GM23338 (cell line): Measurements from ENCODE around the gene OXT. TPM values are rescaled to one million over a fixed set of nuclear protein-coding genes. Genes with fewer than 3 reads are reported as not detected.

Source experiments
- ATAC-seq: fragments of 200-7000 bp; cut with Tn5 transposase; 3 replicates; pipeline ENCODE4 v1.9.1; 2020
- DNase-seq: peaks from one replicate; pipeline ENCODE4 v3.0.0-alpha.2; 2015; ENCODE audit warnings: low spot score
- H2AFZ ChIP-seq: fragments of 200-600 bp; sonication (generic); 2 replicates; pipeline ENCODE4 v1.8.0; 2016; ENCODE audit warnings: antibody characterized with exemption, mild to moderate bottlenecking, moderate library complexity
- H3F3A ChIP-seq: fragments of 200-600 bp; sonication (generic); replicated peaks from 2 replicates; pipeline ENCODE4 v1.8.0; 2017; ENCODE audit warnings: antibody characterized with exemption, mixed run types, low read depth
- H3K27ac ChIP-seq: fragments of 200-600 bp; sonication (generic); 2 replicates; pipeline ENCODE4 v1.6.1; 2016; ENCODE audit warnings: low read depth
- H3K27me3 ChIP-seq: fragments of 200-600 bp; sonication (generic); 2 replicates; pipeline ENCODE4 v1.8.0; 2016; ENCODE audit warnings: mild to moderate bottlenecking, mixed run types, moderate library complexity; ENCODE audit not compliant: insufficient read depth
- H3K36me3 ChIP-seq: fragments of 200-600 bp; sonication (generic); 2 replicates; pipeline ENCODE4 v1.8.0; 2016; ENCODE audit warnings: mild to moderate bottlenecking; ENCODE audit not compliant: insufficient read depth
- H3K4me1 ChIP-seq: fragments of 200-600 bp; sonication (generic); 2 replicates; pipeline ENCODE4 v1.8.0; 2016; ENCODE audit warnings: mild to moderate bottlenecking, moderate library complexity; ENCODE audit not compliant: insufficient read depth
- H3K4me2 ChIP-seq: fragments of 200-600 bp; sonication (generic); 2 replicates; pipeline ENCODE4 v1.7.1; 2017; ENCODE audit warnings: mixed run types
- H3K4me3 ChIP-seq: fragments of 200-600 bp; sonication (generic); 2 replicates; pipeline ENCODE4 v1.6.1; 2016; ENCODE audit warnings: mixed run types
- H3K79me2 ChIP-seq: fragments of 200-600 bp; sonication (generic); replicated peaks from 2 replicates; pipeline ENCODE4 v1.8.0; 2017; ENCODE audit warnings: mild to moderate bottlenecking; ENCODE audit not compliant: insufficient read depth
- H3K9me2 ChIP-seq: fragments of 200-600 bp; sonication (generic); 2 replicates; pipeline ENCODE4 v1.8.0; 2017; ENCODE audit not compliant: insufficient read depth
- H4K20me1 ChIP-seq: fragments of 200-600 bp; sonication (generic); replicated peaks from 2 replicates; pipeline ENCODE4 v1.8.0; 2017; ENCODE audit warnings: mild to moderate bottlenecking; ENCODE audit not compliant: insufficient read depth
- H3K27ac Mint-ChIP-seq: 2 replicates; pipeline ENCODE4 v1.8.0; 2020; ENCODE audit warnings: inconsistent platforms, mild to moderate bottlenecking, moderate library complexity, mixed read lengths
- H3K27me3 Mint-ChIP-seq: 3 replicates; pipeline ENCODE4 v1.8.0; 2022; ENCODE audit warnings: low read depth, mild to moderate bottlenecking, moderate library complexity, mixed read lengths, inconsistent platforms; ENCODE audit not compliant: insufficient read depth, poor library complexity
- H3K36me3 Mint-ChIP-seq: 3 replicates; pipeline ENCODE4 v1.8.0; 2021; ENCODE audit warnings: low read depth, mild to moderate bottlenecking, inconsistent platforms, moderate library complexity, mixed read lengths
- H3K4me1 Mint-ChIP-seq: 3 replicates; pipeline ENCODE4 v1.8.0; 2020; ENCODE audit warnings: mild to moderate bottlenecking, inconsistent platforms, mixed read lengths
- H3K4me3 Mint-ChIP-seq: 3 replicates; pipeline ENCODE4 v1.8.0; 2021; ENCODE audit warnings: moderate library complexity, mild to moderate bottlenecking, inconsistent platforms, mixed read lengths
- H3K9me3 Mint-ChIP-seq: 3 replicates; pipeline ENCODE4 v1.8.0; 2020; ENCODE audit warnings: moderate library complexity, mild to moderate bottlenecking, inconsistent platforms, mixed read lengths
- CREB1 ChIP-seq: fragments of 250-450 bp; sonication (Bioruptor Pico); IDR thresholded peaks from 2 replicates; pipeline ENCODE4 v1.5.0; 2020; ENCODE audit warnings: low read depth, mild to moderate bottlenecking, moderate library complexity
- EZH2phosphoT487 ChIP-seq: fragments of 200-600 bp; sonication (generic); IDR thresholded peaks from one replicate; pipeline ENCODE4 v1.8.1; 2018; ENCODE audit warnings: antibody characterized with exemption; ENCODE audit not compliant: unreplicated experiment
- STAT1 ChIP-seq: IDR thresholded peaks from one replicate; pipeline ENCODE4 v1.6.1; 2016; ENCODE audit warnings: antibody characterized with exemption; ENCODE audit not compliant: unreplicated experiment
- ZNF114 ChIP-seq: fragments of 250-450 bp; sonication (Bioruptor Pico); IDR thresholded peaks from 2 replicates; pipeline ENCODE4 v1.5.0; 2020; ENCODE audit warnings: mild to moderate bottlenecking, moderate library complexity
- ZNF331 ChIP-seq: fragments of 250-450 bp; sonication (Bioruptor Pico); IDR thresholded peaks from 2 replicates; pipeline ENCODE4 v1.5.0; 2020; ENCODE audit warnings: low read depth, mild to moderate bottlenecking, moderate library complexity
- polyA plus RNA-seq: library from polyadenylated mRNA; unstranded; fragments of >200 nt; fragmentation: Nextera tagmentation; extraction: Ambion mirVana; gene quantifications from 2 replicates; pipeline ENCODE4 v1.2.1, GENCODE V29; 2016
- total RNA-seq: library from RNA; depleted of rRNA; stranded (reverse); fragments of >200 nt; shearing (Covaris generic); gene quantifications from 2 replicates; pipeline ENCODE4 v1.2.3, GENCODE V29; 2014
- TF ChIP-seq, protein P1 (sequence below), 2 experiments: fragments of 200-600 bp in 1 of 2; sonication (generic) in 1 of 2; conservative IDR thresholded peaks; 2 replicates each; pipeline versions ENCODE4 v1.5.1 to v1.6.1; 2016 to 2017; ENCODE audit warnings: antibody characterized with exemption in 2 of 2, low read depth in 2 of 2, mild to moderate bottlenecking in 2 of 2, moderate library complexity in 1 of 2
- TF ChIP-seq, protein P2 (sequence below): IDR thresholded peaks from one replicate; pipeline ENCODE4 v1.6.1; 2018; ENCODE audit warnings: antibody characterized with exemption; ENCODE audit not compliant: unreplicated experiment
- TF ChIP-seq, protein P3 (sequence below): IDR thresholded peaks from 2 replicates; pipeline ENCODE4 v1.6.1; 2016; ENCODE audit warnings: antibody characterized with exemption

The OXT gene
- total and polyA plus RNA-seq, 2 experiments from 2014 or later: 1.5 TPM; not detected in 1

DNA sequence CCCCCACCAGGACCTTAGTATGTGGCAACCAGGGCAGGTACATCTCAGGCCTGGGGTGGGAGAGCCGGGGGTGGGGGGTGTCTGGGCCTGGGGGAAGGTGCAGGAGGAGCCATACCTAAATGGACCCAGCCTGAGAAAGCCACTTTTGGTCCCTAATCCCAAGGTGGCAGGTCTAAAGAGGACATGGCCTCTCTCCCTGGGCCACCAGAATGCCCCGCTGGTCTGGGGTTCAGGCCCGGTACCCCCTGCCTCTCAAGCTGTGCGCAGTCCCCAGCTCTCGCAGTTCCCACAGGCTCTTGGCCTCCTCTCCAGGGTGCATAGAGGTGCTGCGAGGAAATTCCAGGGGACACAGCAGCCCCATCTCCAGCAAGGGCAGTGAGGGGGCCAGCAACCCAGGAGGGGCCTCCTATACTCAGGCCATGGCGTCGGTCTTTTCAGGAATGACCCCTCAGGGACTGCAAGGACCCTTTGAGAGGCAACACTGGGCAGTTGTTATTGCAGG, 14.2 kb downstream of the OXT start (continued):
- TF ChIP-seq, protein P1, sequence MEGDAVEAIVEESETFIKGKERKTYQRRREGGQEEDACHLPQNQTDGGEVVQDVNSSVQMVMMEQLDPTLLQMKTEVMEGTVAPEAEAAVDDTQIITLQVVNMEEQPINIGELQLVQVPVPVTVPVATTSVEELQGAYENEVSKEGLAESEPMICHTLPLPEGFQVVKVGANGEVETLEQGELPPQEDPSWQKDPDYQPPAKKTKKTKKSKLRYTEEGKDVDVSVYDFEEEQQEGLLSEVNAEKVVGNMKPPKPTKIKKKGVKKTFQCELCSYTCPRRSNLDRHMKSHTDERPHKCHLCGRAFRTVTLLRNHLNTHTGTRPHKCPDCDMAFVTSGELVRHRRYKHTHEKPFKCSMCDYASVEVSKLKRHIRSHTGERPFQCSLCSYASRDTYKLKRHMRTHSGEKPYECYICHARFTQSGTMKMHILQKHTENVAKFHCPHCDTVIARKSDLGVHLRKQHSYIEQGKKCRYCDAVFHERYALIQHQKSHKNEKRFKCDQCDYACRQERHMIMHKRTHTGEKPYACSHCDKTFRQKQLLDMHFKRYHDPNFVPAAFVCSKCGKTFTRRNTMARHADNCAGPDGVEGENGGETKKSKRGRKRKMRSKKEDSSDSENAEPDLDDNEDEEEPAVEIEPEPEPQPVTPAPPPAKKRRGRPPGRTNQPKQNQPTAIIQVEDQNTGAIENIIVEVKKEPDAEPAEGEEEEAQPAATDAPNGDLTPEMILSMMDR (conservative IDR thresholded peaks at IDR 0.05; ENCODE audit: low read depth in 2 of 2): no peak
- TF ChIP-seq, protein P2, sequence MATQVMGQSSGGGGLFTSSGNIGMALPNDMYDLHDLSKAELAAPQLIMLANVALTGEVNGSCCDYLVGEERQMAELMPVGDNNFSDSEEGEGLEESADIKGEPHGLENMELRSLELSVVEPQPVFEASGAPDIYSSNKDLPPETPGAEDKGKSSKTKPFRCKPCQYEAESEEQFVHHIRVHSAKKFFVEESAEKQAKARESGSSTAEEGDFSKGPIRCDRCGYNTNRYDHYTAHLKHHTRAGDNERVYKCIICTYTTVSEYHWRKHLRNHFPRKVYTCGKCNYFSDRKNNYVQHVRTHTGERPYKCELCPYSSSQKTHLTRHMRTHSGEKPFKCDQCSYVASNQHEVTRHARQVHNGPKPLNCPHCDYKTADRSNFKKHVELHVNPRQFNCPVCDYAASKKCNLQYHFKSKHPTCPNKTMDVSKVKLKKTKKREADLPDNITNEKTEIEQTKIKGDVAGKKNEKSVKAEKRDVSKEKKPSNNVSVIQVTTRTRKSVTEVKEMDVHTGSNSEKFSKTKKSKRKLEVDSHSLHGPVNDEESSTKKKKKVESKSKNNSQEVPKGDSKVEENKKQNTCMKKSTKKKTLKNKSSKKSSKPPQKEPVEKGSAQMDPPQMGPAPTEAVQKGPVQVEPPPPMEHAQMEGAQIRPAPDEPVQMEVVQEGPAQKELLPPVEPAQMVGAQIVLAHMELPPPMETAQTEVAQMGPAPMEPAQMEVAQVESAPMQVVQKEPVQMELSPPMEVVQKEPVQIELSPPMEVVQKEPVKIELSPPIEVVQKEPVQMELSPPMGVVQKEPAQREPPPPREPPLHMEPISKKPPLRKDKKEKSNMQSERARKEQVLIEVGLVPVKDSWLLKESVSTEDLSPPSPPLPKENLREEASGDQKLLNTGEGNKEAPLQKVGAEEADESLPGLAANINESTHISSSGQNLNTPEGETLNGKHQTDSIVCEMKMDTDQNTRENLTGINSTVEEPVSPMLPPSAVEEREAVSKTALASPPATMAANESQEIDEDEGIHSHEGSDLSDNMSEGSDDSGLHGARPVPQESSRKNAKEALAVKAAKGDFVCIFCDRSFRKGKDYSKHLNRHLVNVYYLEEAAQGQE: no peak
- TF ChIP-seq, protein P3, sequence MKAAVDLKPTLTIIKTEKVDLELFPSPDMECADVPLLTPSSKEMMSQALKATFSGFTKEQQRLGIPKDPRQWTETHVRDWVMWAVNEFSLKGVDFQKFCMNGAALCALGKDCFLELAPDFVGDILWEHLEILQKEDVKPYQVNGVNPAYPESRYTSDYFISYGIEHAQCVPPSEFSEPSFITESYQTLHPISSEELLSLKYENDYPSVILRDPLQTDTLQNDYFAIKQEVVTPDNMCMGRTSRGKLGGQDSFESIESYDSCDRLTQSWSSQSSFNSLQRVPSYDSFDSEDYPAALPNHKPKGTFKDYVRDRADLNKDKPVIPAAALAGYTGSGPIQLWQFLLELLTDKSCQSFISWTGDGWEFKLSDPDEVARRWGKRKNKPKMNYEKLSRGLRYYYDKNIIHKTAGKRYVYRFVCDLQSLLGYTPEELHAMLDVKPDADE: no peak
- no peak for TF ChIP-seq CREB1 (CRISPR knock-in tag)
- TF ChIP-seq STAT1: no peak
- no peak for TF ChIP-seq EZH2phosphoT487
- no peak for TF ChIP-seq ZNF114

DNA sequence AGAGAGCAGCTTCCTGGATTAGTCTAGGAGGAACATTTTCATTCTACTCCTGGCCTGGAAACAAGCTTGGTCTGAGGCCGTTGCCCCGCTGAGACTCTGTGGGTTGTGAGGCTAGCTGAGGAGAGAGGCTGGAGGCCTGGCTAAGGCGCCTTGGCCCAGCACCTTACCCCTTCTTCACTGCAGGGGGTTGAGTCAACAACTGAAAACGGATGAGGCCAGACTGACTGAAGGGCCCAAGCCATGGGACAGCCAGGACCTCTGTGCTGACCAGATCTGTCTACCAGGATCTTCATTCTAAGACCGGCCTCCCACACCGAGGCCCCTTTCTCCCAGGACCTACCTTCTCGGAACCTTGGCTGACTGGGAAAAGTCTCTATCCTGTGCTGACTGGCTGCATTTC, 16.6 kb downstream of the OXT start:
- no peak for ATAC-seq
- H3K27me3 Mint-ChIP-seq: peaks cover 29% of the 10 kb centered on the region
- Histone ChIP-seq H3K36me3 (no peaks in the 10 kb centered on the region; the same call in 1 of the 2 replicates), H3K27ac (no peak overlapping the region), H4K20me1 (no peaks in the 10 kb centered on the region), H3K4me1 (peaks cover 4% of the 10 kb centered on the region; the same call in 1 of the 2 replicates), H3K79me2 (no peaks in the 10 kb centered on the region), H3F3A (no peaks in the 10 kb centered on the region), H3K27me3 (peaks cover 42% of the 10 kb centered on the region), H3K9me2 (no peaks in the 10 kb centered on the region), H3K4me3 (no peak overlapping the region), H3K4me2 (no peak overlapping the region), H2AFZ (no peak overlapping the region)
- DNase-seq: no peak
- no peaks in the 10 kb centered on the region for H3K36me3 Mint-ChIP-seq
- no peak overlapping the region for H3K27ac Mint-ChIP-seq
- H3K4me3 Mint-ChIP-seq: no peak overlapping the region
- TF ChIP-seq, protein P1 (conservative IDR thresholded peaks at IDR 0.05; ENCODE audit: low read depth in 2 of 2): no peak
- TF ChIP-seq ZNF331 (CRISPR knock-in tag) (no peak), CREB1 (CRISPR knock-in tag) (no peak), ZNF114 (no peak), STAT1 (no peak)
- TF ChIP-seq, protein P2: no peak
- peaks cover 3% of the 10 kb centered on the region; the same call in 1 of the 3 replicates for H3K4me1 Mint-ChIP-seq
- H3K9me3 Mint-ChIP-seq: no peaks in the 10 kb centered on the region
